KMS-11 (cell line): Measurements from ENCODE around the gene RTN4.

Source experiments
- H2AFZ ChIP-seq: fragments of 200-600 bp; sonication (generic); 2 replicates; pipeline ENCODE4 v1.6.1; 2016; ENCODE audit warnings: antibody characterized with exemption, mixed run types, low read depth
- H3K27ac ChIP-seq: fragments of 200-600 bp; sonication (generic); 2 replicates; pipeline ENCODE4 v1.6.1; 2016; ENCODE audit warnings: mild to moderate bottlenecking, mixed run types
- H3K27me3 ChIP-seq: fragments of 200-600 bp; sonication (generic); 2 replicates; pipeline ENCODE4 v1.6.1; 2017; ENCODE audit warnings: mild to moderate bottlenecking, low read depth, mixed run types, moderate library complexity; ENCODE audit not compliant: insufficient read depth
- H3K36me3 ChIP-seq: fragments of 200-600 bp; sonication (generic); 2 replicates; pipeline ENCODE4 v1.6.1; 2017; ENCODE audit warnings: mild to moderate bottlenecking, mixed run types; ENCODE audit not compliant: insufficient read depth
- H3K4me1 ChIP-seq: fragments of 200-600 bp; sonication (generic); 2 replicates; pipeline ENCODE4 v1.6.1; 2016; ENCODE audit warnings: mild to moderate bottlenecking, low read depth, mixed run types; ENCODE audit not compliant: poor library complexity, severe bottlenecking
- H3K4me2 ChIP-seq: fragments of 200-600 bp; sonication (generic); 2 replicates; pipeline ENCODE4 v1.7.0; 2016; ENCODE audit warnings: mild to moderate bottlenecking, mixed run types
- H3K4me3 ChIP-seq: fragments of 200-600 bp; sonication (generic); IDR thresholded peaks from 2 replicates; pipeline ENCODE4 v1.6.1; 2017; ENCODE audit warnings: low read depth, low read length, mixed read lengths; ENCODE audit not compliant: insufficient read depth
- H3K79me2 ChIP-seq: fragments of 200-600 bp; sonication (generic); 2 replicates; pipeline ENCODE4 v1.6.1; 2016; ENCODE audit warnings: low read depth, mixed run types; ENCODE audit not compliant: insufficient read depth
- H3K9ac ChIP-seq: fragments of 200-600 bp; sonication (generic); 2 replicates; pipeline ENCODE4 v1.6.1; 2016; ENCODE audit warnings: mild to moderate bottlenecking, mixed run types
- H4K20me1 ChIP-seq: fragments of 200-600 bp; sonication (generic); 2 replicates; pipeline ENCODE4 v1.6.1; 2016; ENCODE audit warnings: mild to moderate bottlenecking, mixed run types; ENCODE audit not compliant: insufficient read depth
- TF ChIP-seq, protein P1 (sequence below): fragments of 200-600 bp; sonication (generic); conservative IDR thresholded peaks from 2 replicates; pipeline ENCODE4 v1.6.1; 2017; ENCODE audit warnings: low read depth, mild to moderate bottlenecking, antibody characterized with exemption, low read length, moderate library complexity, mixed read lengths

RTN4 gene

DNA sequence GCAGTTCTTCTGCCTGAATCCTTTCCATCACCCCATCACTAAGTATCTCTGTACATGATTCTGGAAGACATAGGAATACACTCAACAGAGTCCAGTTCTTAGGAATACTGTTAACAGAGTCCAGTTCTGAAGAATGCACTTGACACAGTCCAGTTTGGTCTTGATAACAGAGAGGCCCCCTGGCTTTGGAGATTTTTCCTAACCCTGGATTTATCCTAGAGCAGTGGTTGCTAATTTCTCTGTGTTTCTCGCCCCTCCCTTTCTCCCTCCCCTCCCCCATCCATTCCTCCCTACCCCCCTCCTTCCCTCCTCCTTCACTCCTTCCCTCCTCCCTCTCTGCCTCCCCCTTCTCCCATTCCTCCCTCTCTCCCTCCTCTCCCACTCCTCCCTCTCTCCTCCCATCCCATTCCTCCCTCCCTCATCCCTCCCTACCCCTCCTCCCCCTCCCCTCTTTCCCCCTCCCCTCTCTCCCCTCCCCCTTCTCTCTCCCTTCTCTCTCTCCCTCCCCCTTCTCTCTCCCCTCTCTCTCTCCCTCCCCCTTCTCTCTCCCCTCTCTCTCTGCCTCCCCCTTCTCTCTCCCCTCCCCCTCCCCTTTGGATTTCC, 105.4 kb downstream of the RTN4 start:
- Histone ChIP-seq H3K27me3 (no peaks in the 10 kb centered on the region), H4K20me1 (no peaks in the 10 kb centered on the region), H3K27ac (peak overlapping the region; percentile 48), H3K9ac (no peak overlapping the region), H3K4me1 (peaks cover 17% of the 10 kb centered on the region), H3K79me2 (no peaks in the 10 kb centered on the region), H3K4me2 (peak overlapping the region; percentile 40; the same call in 1 of the 2 replicates), H3K4me3 (no peak overlapping the region), H2AFZ (peak overlapping the region; percentile 58; the same call in 1 of the 2 replicates), H3K36me3 (no peaks in the 10 kb centered on the region)
- TF ChIP-seq, protein P1, sequence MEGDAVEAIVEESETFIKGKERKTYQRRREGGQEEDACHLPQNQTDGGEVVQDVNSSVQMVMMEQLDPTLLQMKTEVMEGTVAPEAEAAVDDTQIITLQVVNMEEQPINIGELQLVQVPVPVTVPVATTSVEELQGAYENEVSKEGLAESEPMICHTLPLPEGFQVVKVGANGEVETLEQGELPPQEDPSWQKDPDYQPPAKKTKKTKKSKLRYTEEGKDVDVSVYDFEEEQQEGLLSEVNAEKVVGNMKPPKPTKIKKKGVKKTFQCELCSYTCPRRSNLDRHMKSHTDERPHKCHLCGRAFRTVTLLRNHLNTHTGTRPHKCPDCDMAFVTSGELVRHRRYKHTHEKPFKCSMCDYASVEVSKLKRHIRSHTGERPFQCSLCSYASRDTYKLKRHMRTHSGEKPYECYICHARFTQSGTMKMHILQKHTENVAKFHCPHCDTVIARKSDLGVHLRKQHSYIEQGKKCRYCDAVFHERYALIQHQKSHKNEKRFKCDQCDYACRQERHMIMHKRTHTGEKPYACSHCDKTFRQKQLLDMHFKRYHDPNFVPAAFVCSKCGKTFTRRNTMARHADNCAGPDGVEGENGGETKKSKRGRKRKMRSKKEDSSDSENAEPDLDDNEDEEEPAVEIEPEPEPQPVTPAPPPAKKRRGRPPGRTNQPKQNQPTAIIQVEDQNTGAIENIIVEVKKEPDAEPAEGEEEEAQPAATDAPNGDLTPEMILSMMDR: no peak

DNA sequence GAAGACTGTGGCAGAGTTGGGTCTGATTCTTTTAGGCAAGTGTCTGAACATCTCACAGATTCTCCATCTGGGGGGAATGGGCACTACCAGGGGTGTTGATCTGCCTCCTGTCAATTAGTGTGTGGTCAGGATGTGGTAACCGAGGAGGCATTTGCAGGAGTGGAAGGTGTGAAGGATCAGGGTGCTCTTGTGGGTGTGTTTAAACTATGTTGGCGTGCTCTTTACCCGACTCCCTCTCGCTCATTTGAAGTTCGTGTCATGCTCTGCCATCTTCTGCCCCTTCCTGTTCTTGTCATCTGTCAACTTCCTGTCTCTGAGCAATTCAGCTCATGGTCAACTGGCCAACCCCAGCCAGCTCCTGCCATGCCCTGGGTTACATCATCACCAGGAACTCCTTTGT, 107.9 kb downstream of the RTN4 start:
- H2AFZ ChIP-seq: no peak overlapping the region
- H3K4me2 ChIP-seq: no peak overlapping the region
- no peak overlapping the region for H3K27ac ChIP-seq
- TF ChIP-seq, protein P1: no peak
- no peak overlapping the region for H3K9ac ChIP-seq
- no peaks in the 10 kb centered on the region for H3K27me3 ChIP-seq
- H3K4me3 ChIP-seq: no peak overlapping the region
- no peaks in the 10 kb centered on the region for H3K36me3 ChIP-seq
- peaks cover 17% of the 10 kb centered on the region for H3K4me1 ChIP-seq
- no peaks in the 10 kb centered on the region for H3K79me2 ChIP-seq
- no peaks in the 10 kb centered on the region for H4K20me1 ChIP-seq

DNA sequence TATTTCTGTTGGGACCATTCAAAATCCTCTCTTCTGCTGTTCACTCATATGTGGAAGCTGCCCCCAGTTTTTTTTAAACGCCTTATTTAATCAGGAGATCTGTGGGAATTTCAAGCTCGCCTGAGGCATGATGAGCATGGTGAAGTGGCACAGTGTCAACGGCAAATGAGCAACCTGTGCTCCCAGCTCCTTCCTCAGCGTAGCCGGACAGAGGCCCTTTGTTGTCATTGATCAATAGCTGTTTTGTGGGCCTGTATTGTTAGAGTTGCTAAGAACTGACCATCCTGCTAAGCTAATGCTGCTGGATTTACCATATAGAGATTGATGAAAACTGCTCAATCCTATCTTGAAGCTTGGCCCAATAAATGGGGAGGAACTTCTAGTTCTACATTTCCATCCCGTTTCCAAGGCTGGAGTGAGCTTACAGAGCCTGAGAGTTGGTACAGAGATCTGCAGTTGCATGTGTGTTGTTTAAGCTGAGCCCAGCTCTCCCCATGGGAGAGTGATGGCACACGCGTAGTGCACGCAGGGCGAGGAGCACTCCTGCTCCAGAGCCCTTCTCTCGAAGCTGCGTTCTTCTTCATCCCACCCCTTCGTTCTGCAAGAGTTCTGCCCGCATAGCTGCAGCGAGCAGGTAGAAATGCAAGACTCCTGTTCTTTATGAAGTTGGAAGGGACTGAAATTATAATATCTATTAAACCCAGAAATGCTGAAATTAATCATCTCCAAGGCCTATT, 108.8 kb downstream of the RTN4 start:
- Histone ChIP-seq H3K4me1 (peaks cover 13% of the 10 kb centered on the region), H3K9ac (no peak overlapping the region), H3K36me3 (no peaks in the 10 kb centered on the region), H3K27me3 (no peaks in the 10 kb centered on the region), H4K20me1 (no peaks in the 10 kb centered on the region), H2AFZ (no peak overlapping the region), H3K79me2 (no peaks in the 10 kb centered on the region), H3K27ac (no peak overlapping the region), H3K4me3 (no peak overlapping the region), H3K4me2 (no peak overlapping the region)
- TF ChIP-seq, protein P1: no peak

DNA sequence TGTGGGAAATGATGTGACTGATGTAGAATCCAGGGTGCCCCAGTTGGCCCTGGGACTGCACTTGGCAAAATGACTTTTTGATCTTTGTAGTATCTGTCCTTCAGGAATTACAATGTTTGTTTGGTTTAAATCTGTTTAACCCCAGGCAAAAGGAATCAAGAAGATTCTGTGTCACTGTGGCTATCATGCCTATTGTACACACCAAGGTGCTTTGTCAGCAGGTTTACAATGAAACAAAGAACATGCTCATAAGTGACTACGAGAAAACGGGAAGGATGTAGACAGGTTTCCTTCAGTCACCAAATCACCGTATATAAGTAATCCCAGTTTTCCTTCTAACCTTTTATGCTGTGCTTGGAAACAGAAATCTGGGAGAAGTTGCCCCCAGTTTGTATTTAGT, 109.5 kb downstream of the RTN4 start:
- H3K4me1 ChIP-seq: peaks cover 6% of the 10 kb centered on the region
- no peaks in the 10 kb centered on the region for H3K36me3 ChIP-seq
- no peaks in the 10 kb centered on the region for H3K79me2 ChIP-seq
- no peak overlapping the region for H2AFZ ChIP-seq
- no peaks in the 10 kb centered on the region for H4K20me1 ChIP-seq
- H3K27me3 ChIP-seq: no peaks in the 10 kb centered on the region
- no peak overlapping the region for H3K4me2 ChIP-seq
- no peak overlapping the region for H3K9ac ChIP-seq
- TF ChIP-seq, protein P1: no peak
- H3K4me3 ChIP-seq: no peak overlapping the region
- no peak overlapping the region for H3K27ac ChIP-seq
